Measurements from ENCODE around the gene ABCC1.

DNA sequence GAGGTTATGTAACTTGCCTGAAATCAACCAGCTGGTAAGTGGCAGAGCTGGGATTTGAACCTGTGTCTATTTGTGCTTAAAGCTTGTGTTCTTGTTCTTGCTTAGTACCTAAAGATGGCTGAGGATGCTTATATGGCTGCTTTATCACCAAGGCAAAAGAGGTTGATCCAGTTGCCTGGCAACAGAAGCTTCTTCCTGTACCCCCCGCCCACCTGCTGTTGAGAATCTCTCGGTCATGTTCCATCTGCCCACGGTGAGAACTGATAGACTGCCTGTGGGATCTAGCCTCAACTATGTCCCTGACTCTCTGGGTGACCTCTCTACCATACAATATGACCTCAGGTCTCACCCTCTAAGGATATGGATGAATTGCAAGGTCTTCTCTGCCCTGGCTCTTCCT is 213.2 kb downstream of the ABCC1 start:
- TF ChIP-seq EZH2 (IDR thresholded peaks at IDR 0.05; ENCODE audit: borderline replicate concordance), result no peak
- TF ChIP-seq, protein P1, sequence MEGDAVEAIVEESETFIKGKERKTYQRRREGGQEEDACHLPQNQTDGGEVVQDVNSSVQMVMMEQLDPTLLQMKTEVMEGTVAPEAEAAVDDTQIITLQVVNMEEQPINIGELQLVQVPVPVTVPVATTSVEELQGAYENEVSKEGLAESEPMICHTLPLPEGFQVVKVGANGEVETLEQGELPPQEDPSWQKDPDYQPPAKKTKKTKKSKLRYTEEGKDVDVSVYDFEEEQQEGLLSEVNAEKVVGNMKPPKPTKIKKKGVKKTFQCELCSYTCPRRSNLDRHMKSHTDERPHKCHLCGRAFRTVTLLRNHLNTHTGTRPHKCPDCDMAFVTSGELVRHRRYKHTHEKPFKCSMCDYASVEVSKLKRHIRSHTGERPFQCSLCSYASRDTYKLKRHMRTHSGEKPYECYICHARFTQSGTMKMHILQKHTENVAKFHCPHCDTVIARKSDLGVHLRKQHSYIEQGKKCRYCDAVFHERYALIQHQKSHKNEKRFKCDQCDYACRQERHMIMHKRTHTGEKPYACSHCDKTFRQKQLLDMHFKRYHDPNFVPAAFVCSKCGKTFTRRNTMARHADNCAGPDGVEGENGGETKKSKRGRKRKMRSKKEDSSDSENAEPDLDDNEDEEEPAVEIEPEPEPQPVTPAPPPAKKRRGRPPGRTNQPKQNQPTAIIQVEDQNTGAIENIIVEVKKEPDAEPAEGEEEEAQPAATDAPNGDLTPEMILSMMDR (IDR thresholded peaks at IDR 0.05; ENCODE audit: poor library complexity), result no peak
- no peak for TF ChIP-seq EZH2phosphoT487 (IDR thresholded peaks at IDR 0.05; ENCODE audit: low read depth, severe bottlenecking, unreplicated experiment)
